ENCODE data around the gene BEND3. TPM values are rescaled to one million over a fixed set of nuclear protein-coding genes. Genes with fewer than 3 reads are reported as not detected.

BEND3 gene
- total RNA-seq, 1 donor from 2014 or later: 3.1 TPM

DNA sequence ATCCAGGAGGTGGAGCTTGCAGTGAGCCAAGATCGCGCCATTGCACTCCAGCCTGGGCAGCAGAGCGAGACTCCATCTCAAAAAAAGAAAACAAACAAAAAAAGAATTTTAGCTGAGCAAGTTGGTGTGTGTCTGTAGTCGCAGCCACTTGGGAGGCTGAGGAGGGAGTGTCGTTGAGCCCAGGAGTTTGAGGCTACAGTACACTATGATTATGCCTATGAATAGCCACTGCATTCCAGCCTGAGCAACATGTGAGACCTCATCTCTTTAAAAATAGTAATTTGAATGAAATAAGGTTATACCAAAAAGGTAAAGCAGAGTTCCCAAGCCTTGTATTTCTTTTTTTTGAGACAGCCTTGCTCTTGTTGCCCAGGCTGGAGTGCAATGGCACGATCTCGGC is 67.5 kb downstream of the BEND3 start:
- Histone ChIP-seq H3K27me3 (ENCODE audit: low read depth) (no peaks in the 10 kb centered on the region), H3K36me3 (peaks cover 56% of the 10 kb centered on the region), H3K9me3 (no peaks in the 10 kb centered on the region), H3K27ac (no peak overlapping the region), H3K4me3 (no peak overlapping the region), H3K4me1 (no peaks in the 10 kb centered on the region)
- TF ChIP-seq, protein P1, sequence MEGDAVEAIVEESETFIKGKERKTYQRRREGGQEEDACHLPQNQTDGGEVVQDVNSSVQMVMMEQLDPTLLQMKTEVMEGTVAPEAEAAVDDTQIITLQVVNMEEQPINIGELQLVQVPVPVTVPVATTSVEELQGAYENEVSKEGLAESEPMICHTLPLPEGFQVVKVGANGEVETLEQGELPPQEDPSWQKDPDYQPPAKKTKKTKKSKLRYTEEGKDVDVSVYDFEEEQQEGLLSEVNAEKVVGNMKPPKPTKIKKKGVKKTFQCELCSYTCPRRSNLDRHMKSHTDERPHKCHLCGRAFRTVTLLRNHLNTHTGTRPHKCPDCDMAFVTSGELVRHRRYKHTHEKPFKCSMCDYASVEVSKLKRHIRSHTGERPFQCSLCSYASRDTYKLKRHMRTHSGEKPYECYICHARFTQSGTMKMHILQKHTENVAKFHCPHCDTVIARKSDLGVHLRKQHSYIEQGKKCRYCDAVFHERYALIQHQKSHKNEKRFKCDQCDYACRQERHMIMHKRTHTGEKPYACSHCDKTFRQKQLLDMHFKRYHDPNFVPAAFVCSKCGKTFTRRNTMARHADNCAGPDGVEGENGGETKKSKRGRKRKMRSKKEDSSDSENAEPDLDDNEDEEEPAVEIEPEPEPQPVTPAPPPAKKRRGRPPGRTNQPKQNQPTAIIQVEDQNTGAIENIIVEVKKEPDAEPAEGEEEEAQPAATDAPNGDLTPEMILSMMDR (IDR thresholded peaks at IDR 0.05): no peak
- no peak for ATAC-seq
- intact Hi-C loops (cut with DNase I): no loop called here
- DNase-seq: no peak

DNA sequence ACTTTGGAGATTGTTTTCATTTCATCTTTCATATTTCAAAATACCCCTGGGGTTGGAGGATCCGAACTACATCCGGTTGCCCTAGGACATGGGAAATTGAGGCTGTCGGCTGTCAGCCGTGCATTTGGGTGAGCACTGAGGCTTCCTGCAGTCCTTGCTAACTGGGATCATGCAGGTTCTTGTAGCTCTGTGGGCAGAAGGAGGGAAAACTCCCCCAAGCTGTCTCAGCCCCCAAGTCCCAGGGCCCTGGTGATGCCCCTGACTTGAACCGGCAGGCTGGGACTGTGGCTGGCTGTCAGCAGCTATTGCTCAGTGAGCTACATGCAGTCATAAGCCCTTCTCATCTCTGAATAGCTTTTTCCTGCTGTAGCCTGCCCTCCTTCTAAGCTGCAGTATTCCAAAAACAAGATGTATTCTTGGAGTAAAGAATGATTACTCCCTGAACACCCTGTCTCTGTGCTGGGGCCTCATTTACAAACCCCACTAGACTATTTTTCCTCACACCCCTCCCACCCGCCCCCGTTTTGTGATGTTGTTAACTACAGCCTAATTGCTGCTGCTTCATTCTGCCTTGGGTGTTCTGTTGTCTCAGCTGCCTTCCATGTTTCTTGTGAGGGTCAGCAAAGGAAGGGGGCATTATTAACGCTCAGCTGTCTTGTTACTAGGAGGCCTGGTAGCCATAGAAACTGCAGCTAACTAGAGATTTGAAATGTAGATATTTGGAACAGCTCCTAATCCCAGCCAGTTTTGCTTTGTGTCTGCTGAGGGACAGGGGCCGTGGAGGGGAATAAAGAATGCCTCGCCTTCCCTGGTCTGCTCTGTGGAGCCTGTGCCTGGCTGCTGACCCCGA is 69.3 kb downstream of the BEND3 start:
- ATAC-seq (no peak), DNase-seq (no peak)
- TF ChIP-seq, protein P1 (IDR thresholded peaks at IDR 0.05): no peak
- no peaks in the 10 kb centered on the region for H3K9me3 ChIP-seq
- no peak overlapping the region for H3K27ac ChIP-seq
- H3K36me3 ChIP-seq: peaks cover 54% of the 10 kb centered on the region
- no peaks in the 10 kb centered on the region for H3K4me1 ChIP-seq
- H3K27me3 ChIP-seq (ENCODE audit: low read depth): no peaks in the 10 kb centered on the region
- no peak overlapping the region for H3K4me3 ChIP-seq
- intact Hi-C loops (cut with DNase I): no loop called here

DNA sequence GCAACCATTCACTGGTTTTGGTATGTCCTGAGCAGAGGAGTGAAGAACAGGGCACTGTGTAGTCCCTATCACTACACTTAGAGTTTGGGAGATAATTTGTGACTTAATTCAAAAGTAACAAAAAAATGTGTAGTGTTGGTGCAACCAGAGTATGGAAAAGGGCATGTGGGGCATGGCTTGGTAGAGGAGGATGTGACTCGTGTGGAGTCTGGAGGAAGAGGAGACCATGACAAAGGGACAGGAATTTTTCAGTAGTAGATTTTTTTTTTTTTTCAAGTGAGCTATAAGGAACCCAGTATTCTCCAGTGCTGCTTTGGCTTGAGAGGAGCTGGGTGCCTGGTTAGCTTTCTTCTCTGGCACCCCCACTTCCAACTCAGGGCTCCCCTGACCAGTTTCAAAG is 82.2 kb downstream of the BEND3 start:
- Histone ChIP-seq H3K27ac (no peak overlapping the region), H3K36me3 (peaks cover 6% of the 10 kb centered on the region), H3K4me3 (no peak overlapping the region), H3K4me1 (peaks cover 21% of the 10 kb centered on the region), H3K27me3 (ENCODE audit: low read depth) (no peaks in the 10 kb centered on the region), H3K9me3 (no peaks in the 10 kb centered on the region)
- TF ChIP-seq, protein P1 (IDR thresholded peaks at IDR 0.05): no peak
- ATAC-seq: no peak
- DNase-seq: no peak
- intact Hi-C loops (cut with DNase I): no loop called here

DNA sequence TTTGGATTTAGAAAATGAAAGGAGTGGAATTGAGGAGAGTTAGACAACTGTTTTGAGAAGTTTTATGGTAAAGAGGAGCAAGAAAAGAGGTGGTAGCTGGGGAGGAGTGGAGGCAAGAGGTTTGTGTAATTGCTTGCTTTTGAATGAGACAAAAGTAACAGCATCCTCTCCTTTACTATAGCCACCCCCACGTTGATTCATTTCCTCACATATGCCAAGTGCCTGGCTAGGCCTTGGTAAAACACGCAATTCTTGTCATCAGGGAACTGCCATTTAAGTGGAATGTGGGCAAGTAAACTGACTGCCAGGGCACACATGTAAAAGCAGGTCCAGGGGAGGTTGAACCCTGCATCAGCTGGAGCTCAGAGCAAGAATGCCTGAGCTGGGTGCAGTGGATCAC is 83.3 kb downstream of the BEND3 start:
- H3K4me1 ChIP-seq: peaks cover 21% of the 10 kb centered on the region
- ATAC-seq (no peak), DNase-seq (no peak)
- no peak overlapping the region for H3K27ac ChIP-seq
- peaks cover 6% of the 10 kb centered on the region for H3K36me3 ChIP-seq
- no peak overlapping the region for H3K4me3 ChIP-seq
- no peaks in the 10 kb centered on the region for H3K27me3 ChIP-seq (ENCODE audit: low read depth)
- H3K9me3 ChIP-seq: no peaks in the 10 kb centered on the region
- intact Hi-C loops (cut with DNase I): no loop called here
- TF ChIP-seq, protein P1 (IDR thresholded peaks at IDR 0.05): no peak

DNA sequence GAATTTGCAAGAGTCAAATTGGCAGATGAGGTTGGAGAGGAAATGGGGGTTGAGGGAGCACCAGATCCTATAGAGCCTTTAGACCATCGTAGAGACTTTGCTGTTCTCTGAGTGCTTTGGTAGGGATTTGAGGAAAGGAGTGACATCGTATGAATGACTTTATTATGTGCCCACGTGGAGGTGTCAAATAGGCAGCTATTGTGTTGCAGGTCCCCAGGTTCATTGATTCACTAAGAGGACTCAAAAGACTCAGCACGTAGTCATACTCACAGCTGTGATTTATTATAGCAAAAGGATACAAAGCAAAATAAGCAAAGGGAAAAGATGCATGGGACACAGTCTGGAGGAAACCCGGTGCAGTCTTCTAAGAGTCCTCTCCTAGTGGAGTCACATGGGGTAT is 85.2 kb downstream of the BEND3 start:
- intact Hi-C loops (cut with DNase I): no loop called here
- H3K4me3 ChIP-seq: no peak overlapping the region
- H3K9me3 ChIP-seq: no peaks in the 10 kb centered on the region
- no peak for ATAC-seq
- no peak for DNase-seq
- no peak overlapping the region for H3K27ac ChIP-seq
- no peaks in the 10 kb centered on the region for H3K27me3 ChIP-seq (ENCODE audit: low read depth)
- TF ChIP-seq, protein P1 (IDR thresholded peaks at IDR 0.05): no peak
- peaks cover 21% of the 10 kb centered on the region for H3K4me1 ChIP-seq
- H3K36me3 ChIP-seq: peaks cover 6% of the 10 kb centered on the region

Data from lower lobe of right lung (tissue), 2 donors.